ENCODE measurements around the gene COL27A1. TPM values are rescaled to one million over a fixed set of nuclear protein-coding genes. Genes with fewer than 3 reads are reported as not detected.

COL27A1 gene
- total and polyA plus RNA-seq, 8 donors: 9.7 to 109 (median 19.6) TPM

- Histone ChIP-seq H3K27ac (no peak overlapping the region), H3K9me3 (no peaks in the 10 kb centered on the region), H3K36me3 (peaks cover 0 to 4% (median 0%) of the 10 kb centered on the region in 3 donors), H3K4me3 (no peak overlapping the region), H3K4me1 (peaks cover 10 to 15% (median 12%) of the 10 kb centered on the region in 3 donors), H3K27me3 (no peaks in the 10 kb centered on the region)
- 93 to 94% methylated on average over 2 of the region's 2 CpGs for WGBS, 2 donors
- intact Hi-C loops (cut with DNase I): no loop called here
- ATAC-seq (no peak), DNase-seq (no peak), FAIRE-seq (no peak)
- TF ChIP-seq CTCF (IDR thresholded peaks at IDR 0.05): no peak
These were observed 91.7 kb downstream of the COL27A1 start for GRCh38 chr9:114247077-114247476.

- ATAC-seq: no peak
- no peak overlapping the region for H3K27ac ChIP-seq
- WGBS, 2 donors: 87 to 89% methylated on average over 5 of the region's 5 CpGs
- H3K36me3 ChIP-seq: peaks cover 0 to 4% (median 0%) of the 10 kb centered on the region in 3 donors
- no peaks in the 10 kb centered on the region for H3K27me3 ChIP-seq
- DNase-seq: peak in 1 of 6 donors; percentile 20
- no peak for TF ChIP-seq CTCF (IDR thresholded peaks at IDR 0.05)
- no peak overlapping the region for H3K4me3 ChIP-seq
- no peak for FAIRE-seq
- peaks cover 10 to 15% (median 12%) of the 10 kb centered on the region in 3 donors for H3K4me1 ChIP-seq
- no peaks in the 10 kb centered on the region for H3K9me3 ChIP-seq
- intact Hi-C loops (cut with DNase I): no loop called here
These were observed 92.2 kb downstream of the COL27A1 start for GRCh38 chr9:114247491-114247890.

GRCh38 chr9:114248299-114248707, 93.0 kb downstream of the COL27A1 start:
- no peak for TF ChIP-seq CTCF (IDR thresholded peaks at IDR 0.05)
- DNase-seq: peak in 1 of 6 donors; percentile 69
- intact Hi-C loops (cut with DNase I): no loop called here
- H3K36me3 ChIP-seq: no peaks in the 10 kb centered on the region
- FAIRE-seq: no peak
- WGBS, 2 donors: 90 to 96% methylated on average over 11 of the region's 11 CpGs
- no peak overlapping the region for H3K27ac ChIP-seq
- no peak overlapping the region for H3K4me3 ChIP-seq
- ATAC-seq: no peak
- no peaks in the 10 kb centered on the region for H3K27me3 ChIP-seq
- H3K9me3 ChIP-seq: no peaks in the 10 kb centered on the region
- H3K4me1 ChIP-seq: peaks cover 10 to 15% (median 12%) of the 10 kb centered on the region in 3 donors

- ATAC-seq (peak; percentile 51 to 77 (median 60)), FAIRE-seq (no peak), DNase-seq (peak in 1 of 6 donors; percentile 56)
- peak overlapping the region in 1 of 4 donors; percentile 15 for H3K4me3 ChIP-seq
- peaks cover 10 to 15% (median 12%) of the 10 kb centered on the region in 3 donors for H3K4me1 ChIP-seq
- no peak for TF ChIP-seq CTCF (IDR thresholded peaks at IDR 0.05)
- intact Hi-C loops (cut with DNase I): no loop called here
- H3K27ac ChIP-seq: peak overlapping the region; percentile 35 to 62 (median 37)
- H3K9me3 ChIP-seq: no peaks in the 10 kb centered on the region
- H3K36me3 ChIP-seq: no peaks in the 10 kb centered on the region
- WGBS, 2 donors: 41 to 44% methylated on average over 21 of the region's 21 CpGs
- no peaks in the 10 kb centered on the region for H3K27me3 ChIP-seq
These were observed 94.3 kb downstream of the COL27A1 start for GRCh38 chr9:114249424-114250234.

GRCh38 chr9:114250235-114250568, 94.9 kb downstream of the COL27A1 start:
- intact Hi-C loops (cut with DNase I): no loop called here
- peak overlapping the region; percentile 35 to 62 (median 46) for H3K27ac ChIP-seq
- 23 to 25% methylated on average over 13 of the region's 13 CpGs for WGBS, 2 donors
- peaks cover 10 to 15% (median 12%) of the 10 kb centered on the region in 3 donors for H3K4me1 ChIP-seq
- peak overlapping the region in 1 of 4 donors; percentile 15 for H3K4me3 ChIP-seq
- no peak for TF ChIP-seq CTCF (IDR thresholded peaks at IDR 0.05)
- FAIRE-seq (no peak), ATAC-seq (peak; percentile 93 to 97 (median 94)), DNase-seq (peak; percentile 88 to 97 (median 93))
- no peaks in the 10 kb centered on the region for H3K27me3 ChIP-seq
- H3K9me3 ChIP-seq: no peaks in the 10 kb centered on the region
- H3K36me3 ChIP-seq: no peaks in the 10 kb centered on the region
